Suprapubic skin (tissue), 3 donors: ENCODE results near the gene NDFIP1.

Source experiments
- CTCF ChIP-seq, 2 donors: fragments of 200-600 bp in 1 of 2; fragments of 450-650 bp in 1 of 2; sonication (generic) in 1 of 2; IDR thresholded peaks; one replicate each; pipeline ENCODE4 v1.5.1; 2016 to 2019; ENCODE audit warnings: antibody characterized with exemption in 2 of 2, mild to moderate bottlenecking in 1 of 2, moderate library complexity in 1 of 2
- POLR2A ChIP-seq, 2 donors: fragments of 450-650 bp; IDR thresholded peaks; one replicate each; pipeline ENCODE4 v1.6.1; 2017; ENCODE audit warnings: antibody characterized with exemption in 2 of 2, mild to moderate bottlenecking in 2 of 2, moderate library complexity in 2 of 2

- no peak for TF ChIP-seq CTCF (IDR thresholded peaks at IDR 0.05)
- no peak for TF ChIP-seq POLR2A (IDR thresholded peaks at IDR 0.05)
Measured at GRCh38 chr5:142063878-142064331, 44.7 kb upstream of the NDFIP1 start.
